Endothelial cell of hepatic sinusoid (primary cell): ENCODE measurements around the gene SDR39U1.

Source experiments
- in situ Hi-C: cut with HindIII; loops from 2 replicates; pipeline ENCODE4 v1.10.0; 2017; ENCODE audit warnings: low sequenced_read_pairs

SDR39U1 gene

GRCh38 chr14:24430682-24431568, 11.7 kb downstream of the SDR39U1 start:
- in situ Hi-C loops: no loop called here

GRCh38 chr14:24430143-24430681, 12.4 kb downstream of the SDR39U1 start:
- in situ Hi-C loops: no loop called here

- in situ Hi-C loops: no loop called here
These were observed 13.0 kb downstream of the SDR39U1 start, which contains the start of the genes CBLN3 and KHNYN for GRCh38 chr14:24429395-24430142. Gene CBLN3, minus strand, starts transcription at chr14:24429668. Its CDS starts 614 bp downstream, at chr14:24429054. Gene KHNYN, plus strand, starts transcription at chr14:24429954. Its CDS starts 777 bp downstream, at chr14:24430731.

GRCh38 chr14:24428628-24429394, 13.8 kb downstream of the SDR39U1 start:
- in situ Hi-C loops: no loop called here

- in situ Hi-C loops: no loop called here
These were observed 14.8 kb downstream of the SDR39U1 start for GRCh38 chr14:24427537-24428508.

GRCh38 chr14:24426912-24427536, 15.6 kb downstream of the SDR39U1 start:
- in situ Hi-C loops: no loop called here

- in situ Hi-C loops: no loop called here
These were observed 16.2 kb downstream of the SDR39U1 start for GRCh38 chr14:24426150-24426911.

- in situ Hi-C loops: no loop called here
These were observed 16.9 kb downstream of the SDR39U1 start for GRCh38 chr14:24425704-24426103.

- in situ Hi-C loops: loop anchor here (5.0 kb wide), 1 partner anchor 101 kb away; no protein-coding TSS in a partner anchor
These were observed 19.6 kb downstream of the SDR39U1 start for GRCh38 chr14:24422694-24423601.

- in situ Hi-C loops: loop anchor here (5.0 kb wide), 1 partner anchor 100 kb away; no protein-coding TSS in a partner anchor
These were observed 20.3 kb downstream of the SDR39U1 start for GRCh38 chr14:24422261-24422660.

GRCh38 chr14:24418492-24418873, 24.1 kb downstream of the SDR39U1 start:
- in situ Hi-C loops: loop anchor here (5.0 kb wide), 1 partner anchor 51 kb away; the partner anchor contains the start of gene NFATC4

- in situ Hi-C loops: loop anchor here (5.0 kb wide), 1 partner anchor 51 kb away; the partner anchor contains the start of gene NFATC4
These were observed 24.6 kb downstream of the SDR39U1 start for GRCh38 chr14:24417832-24418491.

GRCh38 chr14:24416932-24417619, 25.5 kb downstream of the SDR39U1 start:
- in situ Hi-C loops: loop anchor here (5.0 kb wide), 1 partner anchor 50 kb away; the partner anchor contains the start of gene NFATC4

GRCh38 chr14:24416254-24416931, 26.2 kb downstream of the SDR39U1 start:
- in situ Hi-C loops: loop anchor here (5.0 kb wide), 1 partner anchor 49 kb away; the partner anchor contains the start of gene NFATC4
